ENCODE results near the gene MYL7.

MYL7 gene

GRCh38 chr7:44158096-44158872 is 17.2 kb upstream of the MYL7 start:
- peak overlapping the region; percentile 55 for H3K27ac ChIP-seq
- H3K4me3 ChIP-seq (ENCODE audit: low read depth, low read length): no peak overlapping the region
- H3K9me3 ChIP-seq (ENCODE audit: severe bottlenecking): no peaks in the 10 kb centered on the region
- no peak for TF ChIP-seq CTCF (IDR thresholded peaks at IDR 0.05; ENCODE audit: low read depth, low read length)
- H3K36me3 ChIP-seq: no peaks in the 10 kb centered on the region
- H3K27me3 ChIP-seq (ENCODE audit: insufficient read depth, low read depth, severe bottlenecking): no peaks in the 10 kb centered on the region
- DNase-seq: no peak

- H3K27ac ChIP-seq: peak overlapping the region; percentile 55
- H3K27me3 ChIP-seq (ENCODE audit: insufficient read depth, low read depth, severe bottlenecking): no peaks in the 10 kb centered on the region
- H3K36me3 ChIP-seq: no peaks in the 10 kb centered on the region
- DNase-seq: peak; percentile 89
- no peaks in the 10 kb centered on the region for H3K9me3 ChIP-seq (ENCODE audit: severe bottlenecking)
- H3K4me3 ChIP-seq (ENCODE audit: low read depth, low read length): no peak overlapping the region
- peak; percentile 75 for TF ChIP-seq CTCF (IDR thresholded peaks at IDR 0.05; ENCODE audit: low read depth, low read length)
Observed at GRCh38 chr7:44157116-44158080, 16.3 kb upstream of the MYL7 start.

- H3K36me3 ChIP-seq: no peaks in the 10 kb centered on the region
- no peaks in the 10 kb centered on the region for H3K27me3 ChIP-seq (ENCODE audit: insufficient read depth, low read depth, severe bottlenecking)
- no peak for DNase-seq
- H3K9me3 ChIP-seq (ENCODE audit: severe bottlenecking): no peaks in the 10 kb centered on the region
- no peak overlapping the region for H3K4me3 ChIP-seq (ENCODE audit: low read depth, low read length)
- TF ChIP-seq CTCF (IDR thresholded peaks at IDR 0.05; ENCODE audit: low read depth, low read length): no peak
- H3K27ac ChIP-seq: no peak overlapping the region
Observed at GRCh38 chr7:44156453-44157010, 15.4 kb upstream of the MYL7 start.

GRCh38 chr7:44155191-44156185 is 14.4 kb upstream of the MYL7 start:
- no peaks in the 10 kb centered on the region for H3K36me3 ChIP-seq
- no peak overlapping the region for H3K27ac ChIP-seq
- H3K27me3 ChIP-seq (ENCODE audit: insufficient read depth, low read depth, severe bottlenecking): no peaks in the 10 kb centered on the region
- no peaks in the 10 kb centered on the region for H3K9me3 ChIP-seq (ENCODE audit: severe bottlenecking)
- DNase-seq: no peak
- H3K4me3 ChIP-seq (ENCODE audit: low read depth, low read length): no peak overlapping the region
- no peak for TF ChIP-seq CTCF (IDR thresholded peaks at IDR 0.05; ENCODE audit: low read depth, low read length)

GRCh38 chr7:44154703-44155102 is 13.6 kb upstream of the MYL7 start:
- Histone ChIP-seq H3K27ac (no peak overlapping the region), H3K36me3 (no peaks in the 10 kb centered on the region), H3K4me3 (ENCODE audit: low read depth, low read length) (no peak overlapping the region), H3K27me3 (ENCODE audit: insufficient read depth, low read depth, severe bottlenecking) (no peaks in the 10 kb centered on the region), H3K9me3 (ENCODE audit: severe bottlenecking) (no peaks in the 10 kb centered on the region)
- no peak for TF ChIP-seq CTCF (IDR thresholded peaks at IDR 0.05; ENCODE audit: low read depth, low read length)
- no peak for DNase-seq
